ENCODE data around the gene SUV39H1.
"Not testable (repeated sequence)": the region's sequence is repeated elsewhere in the genome, so short reads cannot be mapped to it uniquely, and the experiment has no call there.

DNA sequence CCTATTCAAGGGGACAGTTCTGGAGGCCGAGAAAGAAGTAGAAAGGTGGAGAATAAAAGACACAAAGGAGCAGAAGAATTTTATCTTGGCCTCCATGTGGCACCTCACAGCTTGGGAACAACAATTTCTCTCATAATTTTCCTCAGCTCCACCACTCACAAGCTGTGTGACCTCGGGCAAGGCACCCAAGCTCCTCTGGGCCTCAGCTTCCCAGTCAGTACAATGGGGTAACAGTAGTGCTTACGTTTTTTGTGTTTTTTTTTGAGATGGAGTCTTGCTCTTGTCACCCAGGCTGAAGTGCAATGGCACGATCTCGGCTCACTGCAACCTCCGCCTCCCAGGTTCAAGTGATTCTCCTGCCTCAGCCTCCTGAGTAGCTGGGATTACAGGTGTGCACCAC, 15.6 kb upstream of the SUV39H1 start:
- not testable (repeated sequence) for TF ChIP-seq POLR2AphosphoS5 (IDR thresholded peaks at IDR 0.05; ENCODE audit: insufficient read depth in 1 of 2, low read depth in 1 of 2)
- TF ChIP-seq, protein P1, sequence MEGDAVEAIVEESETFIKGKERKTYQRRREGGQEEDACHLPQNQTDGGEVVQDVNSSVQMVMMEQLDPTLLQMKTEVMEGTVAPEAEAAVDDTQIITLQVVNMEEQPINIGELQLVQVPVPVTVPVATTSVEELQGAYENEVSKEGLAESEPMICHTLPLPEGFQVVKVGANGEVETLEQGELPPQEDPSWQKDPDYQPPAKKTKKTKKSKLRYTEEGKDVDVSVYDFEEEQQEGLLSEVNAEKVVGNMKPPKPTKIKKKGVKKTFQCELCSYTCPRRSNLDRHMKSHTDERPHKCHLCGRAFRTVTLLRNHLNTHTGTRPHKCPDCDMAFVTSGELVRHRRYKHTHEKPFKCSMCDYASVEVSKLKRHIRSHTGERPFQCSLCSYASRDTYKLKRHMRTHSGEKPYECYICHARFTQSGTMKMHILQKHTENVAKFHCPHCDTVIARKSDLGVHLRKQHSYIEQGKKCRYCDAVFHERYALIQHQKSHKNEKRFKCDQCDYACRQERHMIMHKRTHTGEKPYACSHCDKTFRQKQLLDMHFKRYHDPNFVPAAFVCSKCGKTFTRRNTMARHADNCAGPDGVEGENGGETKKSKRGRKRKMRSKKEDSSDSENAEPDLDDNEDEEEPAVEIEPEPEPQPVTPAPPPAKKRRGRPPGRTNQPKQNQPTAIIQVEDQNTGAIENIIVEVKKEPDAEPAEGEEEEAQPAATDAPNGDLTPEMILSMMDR (IDR thresholded peaks at IDR 0.05), result not testable (repeated sequence)
